Measurements from ENCODE around the gene NDUFV1. TPM values are rescaled to one million over a fixed set of nuclear protein-coding genes. Genes with fewer than 3 reads are reported as not detected.

Gene NDUFV1
- total and polyA plus RNA-seq, 4 donors = 83.6 to 172 (median 163) TPM

DNA sequence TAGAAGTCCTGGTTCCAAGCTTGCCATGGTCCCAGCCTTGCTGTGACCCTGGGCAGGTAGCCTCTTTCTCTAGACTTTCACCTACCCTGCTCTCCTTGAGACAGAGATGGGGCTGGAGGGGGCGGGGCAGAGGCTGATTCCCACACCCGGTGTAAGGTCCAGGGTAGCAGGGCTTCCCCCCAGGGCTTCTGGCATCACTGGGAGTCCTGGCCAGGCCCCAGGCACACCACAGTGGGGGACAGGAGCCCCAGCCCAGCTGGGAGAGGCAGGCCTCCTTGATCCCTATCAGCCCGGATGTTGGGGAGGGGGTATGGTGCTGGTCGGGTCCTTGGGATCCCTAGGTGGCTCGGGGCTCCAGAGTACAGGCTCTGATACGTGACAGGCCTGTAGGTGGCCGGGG is 24.7 kb downstream of the NDUFV1 start (continued):
- TF ChIP-seq, protein P1, sequence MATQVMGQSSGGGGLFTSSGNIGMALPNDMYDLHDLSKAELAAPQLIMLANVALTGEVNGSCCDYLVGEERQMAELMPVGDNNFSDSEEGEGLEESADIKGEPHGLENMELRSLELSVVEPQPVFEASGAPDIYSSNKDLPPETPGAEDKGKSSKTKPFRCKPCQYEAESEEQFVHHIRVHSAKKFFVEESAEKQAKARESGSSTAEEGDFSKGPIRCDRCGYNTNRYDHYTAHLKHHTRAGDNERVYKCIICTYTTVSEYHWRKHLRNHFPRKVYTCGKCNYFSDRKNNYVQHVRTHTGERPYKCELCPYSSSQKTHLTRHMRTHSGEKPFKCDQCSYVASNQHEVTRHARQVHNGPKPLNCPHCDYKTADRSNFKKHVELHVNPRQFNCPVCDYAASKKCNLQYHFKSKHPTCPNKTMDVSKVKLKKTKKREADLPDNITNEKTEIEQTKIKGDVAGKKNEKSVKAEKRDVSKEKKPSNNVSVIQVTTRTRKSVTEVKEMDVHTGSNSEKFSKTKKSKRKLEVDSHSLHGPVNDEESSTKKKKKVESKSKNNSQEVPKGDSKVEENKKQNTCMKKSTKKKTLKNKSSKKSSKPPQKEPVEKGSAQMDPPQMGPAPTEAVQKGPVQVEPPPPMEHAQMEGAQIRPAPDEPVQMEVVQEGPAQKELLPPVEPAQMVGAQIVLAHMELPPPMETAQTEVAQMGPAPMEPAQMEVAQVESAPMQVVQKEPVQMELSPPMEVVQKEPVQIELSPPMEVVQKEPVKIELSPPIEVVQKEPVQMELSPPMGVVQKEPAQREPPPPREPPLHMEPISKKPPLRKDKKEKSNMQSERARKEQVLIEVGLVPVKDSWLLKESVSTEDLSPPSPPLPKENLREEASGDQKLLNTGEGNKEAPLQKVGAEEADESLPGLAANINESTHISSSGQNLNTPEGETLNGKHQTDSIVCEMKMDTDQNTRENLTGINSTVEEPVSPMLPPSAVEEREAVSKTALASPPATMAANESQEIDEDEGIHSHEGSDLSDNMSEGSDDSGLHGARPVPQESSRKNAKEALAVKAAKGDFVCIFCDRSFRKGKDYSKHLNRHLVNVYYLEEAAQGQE (IDR thresholded peaks at IDR 0.05) = no peak
- TF ChIP-seq ZBTB33 (IDR thresholded peaks at IDR 0.05) = no peak
- no peak for TF ChIP-seq ATF3 (IDR thresholded peaks at IDR 0.05)
- TF ChIP-seq FOXA2 (IDR thresholded peaks at IDR 0.05) = no peak

DNA sequence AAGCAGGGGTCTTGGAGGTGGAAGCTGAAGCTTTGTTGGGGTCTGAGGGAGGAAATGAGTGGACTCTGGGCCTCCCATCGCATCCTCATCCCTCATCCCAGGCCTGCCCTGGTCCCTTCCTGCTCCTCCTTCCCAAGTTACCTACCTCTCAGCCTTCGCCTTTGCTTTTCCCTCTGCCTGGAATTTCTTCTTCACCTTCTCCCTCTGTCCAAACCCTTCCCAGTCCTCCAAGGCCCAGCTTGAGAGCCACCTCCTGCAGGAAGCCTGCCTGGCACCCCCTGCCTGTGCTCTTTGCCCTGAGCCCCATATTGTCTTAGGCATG is 25.1 kb downstream of the NDUFV1 start:
- TF ChIP-seq HNF4A (conservative IDR thresholded peaks at IDR 0.05) (no peak), RAD21 (IDR thresholded peaks at IDR 0.05) (no peak), GABPA (IDR thresholded peaks at IDR 0.05 in 1 of 2, conservative IDR thresholded peaks at IDR 0.05 in 1 of 2) (no peak), EGR1 (IDR thresholded peaks at IDR 0.05; ENCODE audit: low read depth in 2 of 2) (no peak), FOXA2 (IDR thresholded peaks at IDR 0.05) (no peak), FOXA1 (IDR thresholded peaks at IDR 0.05) (no peak), TAF1 (conservative IDR thresholded peaks at IDR 0.05) (no peak), RXRA (IDR thresholded peaks at IDR 0.05) (no peak), HNF4G (IDR thresholded peaks at IDR 0.05) (no peak), SP1 (IDR thresholded peaks at IDR 0.05) (no peak), ZBTB33 (IDR thresholded peaks at IDR 0.05) (no peak), NR2F2 (IDR thresholded peaks at IDR 0.05) (no peak), JUND (IDR thresholded peaks at IDR 0.05) (no peak)
- TF ChIP-seq, protein P2, sequence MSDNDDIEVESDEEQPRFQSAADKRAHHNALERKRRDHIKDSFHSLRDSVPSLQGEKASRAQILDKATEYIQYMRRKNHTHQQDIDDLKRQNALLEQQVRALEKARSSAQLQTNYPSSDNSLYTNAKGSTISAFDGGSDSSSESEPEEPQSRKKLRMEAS (IDR thresholded peaks at IDR 0.05) = no peak
- TF ChIP-seq, protein P3, sequence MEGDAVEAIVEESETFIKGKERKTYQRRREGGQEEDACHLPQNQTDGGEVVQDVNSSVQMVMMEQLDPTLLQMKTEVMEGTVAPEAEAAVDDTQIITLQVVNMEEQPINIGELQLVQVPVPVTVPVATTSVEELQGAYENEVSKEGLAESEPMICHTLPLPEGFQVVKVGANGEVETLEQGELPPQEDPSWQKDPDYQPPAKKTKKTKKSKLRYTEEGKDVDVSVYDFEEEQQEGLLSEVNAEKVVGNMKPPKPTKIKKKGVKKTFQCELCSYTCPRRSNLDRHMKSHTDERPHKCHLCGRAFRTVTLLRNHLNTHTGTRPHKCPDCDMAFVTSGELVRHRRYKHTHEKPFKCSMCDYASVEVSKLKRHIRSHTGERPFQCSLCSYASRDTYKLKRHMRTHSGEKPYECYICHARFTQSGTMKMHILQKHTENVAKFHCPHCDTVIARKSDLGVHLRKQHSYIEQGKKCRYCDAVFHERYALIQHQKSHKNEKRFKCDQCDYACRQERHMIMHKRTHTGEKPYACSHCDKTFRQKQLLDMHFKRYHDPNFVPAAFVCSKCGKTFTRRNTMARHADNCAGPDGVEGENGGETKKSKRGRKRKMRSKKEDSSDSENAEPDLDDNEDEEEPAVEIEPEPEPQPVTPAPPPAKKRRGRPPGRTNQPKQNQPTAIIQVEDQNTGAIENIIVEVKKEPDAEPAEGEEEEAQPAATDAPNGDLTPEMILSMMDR (IDR thresholded peaks at IDR 0.05; ENCODE audit: low read depth, low read length, missing input control) = no peak
- TF ChIP-seq, protein P1 (IDR thresholded peaks at IDR 0.05) = no peak
- Histone ChIP-seq H3K9me3 (ENCODE audit: control insufficient read depth in 4 of 4, low read length in 3 of 4) (no peaks in the 10 kb centered on the region), H3K27me3 (ENCODE audit: control insufficient read depth in 4 of 4, insufficient read depth in 4 of 4, low read length in 3 of 4) (no peaks in the 10 kb centered on the region), H3K36me3 (ENCODE audit: control insufficient read depth in 4 of 4, insufficient read depth in 3 of 4, low read depth in 1 of 4, low read length in 3 of 4) (peaks cover 0 to 5% (median 2%) of the 10 kb centered on the region in 4 donors), H3K27ac (ENCODE audit: low read depth in 1 of 2, low read length in 2 of 2) (peak overlapping the region; percentile 50 to 58), H3K9ac (ENCODE audit: low read depth in 1 of 2, low read length in 2 of 2) (no peak overlapping the region), H3K4me1 (ENCODE audit: control insufficient read depth in 4 of 4, insufficient read depth in 4 of 4, low read length in 3 of 4) (peaks cover 13 to 47% (median 37%) of the 10 kb centered on the region in 4 donors), H3K4me3 (ENCODE audit: low read depth in 1 of 3, low read length in 3 of 3) (no peak overlapping the region)
- DNase-seq (ENCODE audit: low spot score) = no peak
- WGBS = 96% methylated on average over 2 of the region's 2 CpGs

All from liver (tissue), 9 donors.